LNCaP clone FGC (cell line): Measurements from ENCODE around the gene RDH14.

Source experiments
- DNase-seq: peaks from one replicate; pipeline ENCODE4 v3.0.0-alpha.2; 2011; ENCODE audit warnings: low read depth
- H3K4me3 ChIP-seq: 2 replicates; pipeline ENCODE4 v1.5.1; 2011; ENCODE audit warnings: mild to moderate bottlenecking, low read depth, low read length, control low read depth
- CTCF ChIP-seq: IDR thresholded peaks from 2 replicates; pipeline ENCODE4 v1.5.1; 2012; ENCODE audit warnings: mild to moderate bottlenecking; ENCODE audit not compliant: control insufficient read depth, insufficient read depth; ENCODE audit errors: extremely low read depth

The RDH14 gene

GRCh38 chr2:18506883-18507509, 53.5 kb downstream of the RDH14 start:
- no peak for DNase-seq
- TF ChIP-seq CTCF = no peak
- H3K4me3 ChIP-seq = no peak overlapping the region

- DNase-seq = no peak
- TF ChIP-seq CTCF = no peak
- no peak overlapping the region for H3K4me3 ChIP-seq
Measured at GRCh38 chr2:18505703-18506341, 54.6 kb downstream of the RDH14 start.
